GM19463 (cell line): ENCODE data around the gene COL5A2.

ENCODE experiments used
- ATAC-seq: cut with Tn5 transposase; IDR thresholded peaks from one replicate; pipeline ENCODE4 v1.9.1; 2021; ENCODE audit warnings: mild to moderate bottlenecking, moderate library complexity; ENCODE audit not compliant: unreplicated experiment

Gene COL5A2

GRCh38 chr2:189147989-189148388, 31.6 kb downstream of the COL5A2 start:
- no peak for ATAC-seq

- ATAC-seq, result no peak
Measured at GRCh38 chr2:189147361-189147760, 32.2 kb downstream of the COL5A2 start.

GRCh38 chr2:189146553-189146952, 33.0 kb downstream of the COL5A2 start:
- no peak for ATAC-seq

DNA sequence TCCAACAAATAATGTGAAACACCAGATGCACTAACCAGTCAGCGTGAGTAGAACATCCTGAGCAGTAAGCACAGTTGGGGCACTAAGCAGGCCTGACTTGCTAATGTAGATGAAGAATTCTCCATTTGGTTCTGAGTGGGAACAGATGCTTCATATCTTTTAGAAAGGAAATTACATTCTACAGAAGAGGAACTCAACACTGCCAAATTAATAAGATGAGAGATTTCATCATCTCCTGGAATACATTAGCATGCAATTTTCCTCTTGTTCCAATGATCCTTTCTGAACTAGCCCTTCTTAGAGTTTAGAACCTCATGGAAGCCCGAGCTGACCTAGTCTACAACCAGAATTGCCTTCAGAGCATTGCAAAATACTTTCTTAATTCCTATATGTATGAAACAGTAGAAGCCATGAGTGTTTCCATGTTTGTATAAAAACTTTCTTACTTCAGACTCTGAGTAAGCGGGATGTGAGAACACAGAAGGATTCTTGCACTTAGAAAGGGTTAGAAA, 34.8 kb downstream of the COL5A2 start:
- no peak for ATAC-seq

DNA sequence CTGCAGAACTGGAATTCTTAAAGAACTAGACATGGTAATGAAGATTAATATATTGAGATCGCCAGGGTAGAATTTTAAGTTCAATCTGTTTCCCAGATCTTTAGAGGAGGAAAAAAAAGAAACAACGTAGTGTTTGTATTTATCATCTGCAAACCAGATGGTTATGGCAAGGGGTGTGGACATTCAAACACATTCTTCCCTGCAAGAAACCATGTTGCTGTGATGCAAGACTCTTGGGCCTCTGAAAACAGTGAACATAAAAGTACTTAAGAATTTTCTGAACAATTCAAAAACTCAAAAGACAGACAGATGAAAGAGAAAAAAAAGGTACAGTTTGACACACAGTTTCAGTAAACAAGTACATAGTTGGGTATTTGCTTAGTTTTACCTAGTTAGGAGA, 35.6 kb downstream of the COL5A2 start:
- ATAC-seq, result no peak

- peak; percentile 98 for ATAC-seq
Measured at GRCh38 chr2:189142893-189143759, 36.4 kb downstream of the COL5A2 start.

- no peak for ATAC-seq
Measured at GRCh38 chr2:189138800-189139199, 40.8 kb downstream of the COL5A2 start.

DNA sequence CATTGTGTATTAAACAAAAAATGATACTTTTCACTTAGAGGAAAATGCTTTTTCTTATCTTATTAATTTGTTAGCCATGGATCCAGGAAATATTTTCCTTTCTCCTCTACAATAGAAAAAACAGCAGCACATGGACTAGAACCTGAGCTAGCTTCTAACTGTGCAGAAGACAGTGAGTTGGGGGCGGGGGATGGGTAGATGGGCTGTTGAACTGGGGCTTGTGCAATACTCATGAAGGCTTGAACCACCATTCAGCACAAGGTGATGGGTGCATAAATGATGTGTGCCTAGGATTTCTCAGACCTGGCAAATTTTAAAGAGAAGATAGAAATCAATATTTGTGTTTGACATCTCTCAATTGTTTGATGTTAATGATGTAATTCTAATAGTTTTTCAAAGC, 42.0 kb downstream of the COL5A2 start:
- ATAC-seq, result no peak

- ATAC-seq, result no peak
Measured at GRCh38 chr2:189134485-189134884, 45.1 kb downstream of the COL5A2 start.

DNA sequence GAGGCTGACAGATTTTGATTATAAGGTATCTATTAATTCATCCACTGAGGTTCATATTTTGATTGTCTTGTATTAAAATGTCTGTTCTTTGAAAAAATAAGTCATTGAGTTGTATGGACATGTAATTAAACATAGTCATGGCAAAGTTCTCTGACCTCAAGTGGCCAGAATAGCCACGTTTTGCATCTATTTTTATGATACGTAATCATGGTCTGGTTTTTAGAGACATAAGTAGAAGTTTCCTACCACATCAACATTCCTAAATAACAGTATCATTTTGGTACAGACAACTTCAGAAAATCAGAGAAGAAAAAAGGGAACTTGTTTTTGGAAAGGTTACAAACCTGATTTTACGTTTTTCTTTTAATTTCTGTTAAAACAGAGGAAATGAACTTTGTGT, 47.6 kb downstream of the COL5A2 start:
- ATAC-seq, result no peak

GRCh38 chr2:189129971-189130370, 49.6 kb downstream of the COL5A2 start:
- ATAC-seq, result no peak

- no peak for ATAC-seq
Measured at GRCh38 chr2:189128970-189129369, 50.6 kb downstream of the COL5A2 start.

- no peak for ATAC-seq
Measured at GRCh38 chr2:189127756-189128155, 51.8 kb downstream of the COL5A2 start.

- ATAC-seq, result no peak
Measured at GRCh38 chr2:189125195-189125594, 54.4 kb downstream of the COL5A2 start.

DNA sequence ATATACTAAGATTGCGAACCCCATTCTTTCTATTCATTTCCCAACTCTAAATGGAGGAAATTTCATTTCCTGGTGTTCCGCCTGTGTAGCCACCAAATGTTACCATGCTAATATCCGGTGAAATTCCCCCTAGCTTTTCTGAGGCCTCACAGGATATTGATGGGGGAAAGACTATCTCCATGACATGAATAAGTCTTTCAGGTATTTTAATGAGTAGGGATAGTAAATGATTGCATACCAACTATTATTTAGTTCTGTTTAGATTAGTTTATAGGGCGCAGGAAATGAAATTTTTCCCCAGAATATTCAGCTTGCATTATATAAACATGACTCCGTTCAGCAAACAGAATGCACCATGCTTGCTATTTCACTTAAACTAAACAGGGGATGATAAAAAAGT, 55.4 kb downstream of the COL5A2 start:
- ATAC-seq, result no peak

GRCh38 chr2:189118386-189118785, 61.2 kb downstream of the COL5A2 start:
- no peak for ATAC-seq

DNA sequence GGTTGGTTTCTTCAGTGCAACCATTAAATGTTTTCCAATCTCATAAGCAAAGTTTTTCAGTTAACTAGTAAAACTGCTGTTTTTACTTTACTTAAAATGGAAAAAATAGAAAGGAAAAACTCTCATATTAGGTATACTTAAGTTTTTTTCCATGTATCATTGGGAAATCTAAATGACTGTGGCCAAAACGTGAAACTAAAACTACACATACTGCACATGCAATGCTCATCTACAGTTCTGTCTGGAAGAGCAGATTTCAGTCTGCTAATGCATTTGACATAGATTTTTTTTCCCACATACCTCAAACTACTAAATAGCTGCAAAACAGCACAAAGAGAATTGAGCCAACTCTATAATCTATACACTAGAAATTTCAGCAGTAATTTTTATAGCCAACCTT, 62.6 kb downstream of the COL5A2 start:
- no peak for ATAC-seq

DNA sequence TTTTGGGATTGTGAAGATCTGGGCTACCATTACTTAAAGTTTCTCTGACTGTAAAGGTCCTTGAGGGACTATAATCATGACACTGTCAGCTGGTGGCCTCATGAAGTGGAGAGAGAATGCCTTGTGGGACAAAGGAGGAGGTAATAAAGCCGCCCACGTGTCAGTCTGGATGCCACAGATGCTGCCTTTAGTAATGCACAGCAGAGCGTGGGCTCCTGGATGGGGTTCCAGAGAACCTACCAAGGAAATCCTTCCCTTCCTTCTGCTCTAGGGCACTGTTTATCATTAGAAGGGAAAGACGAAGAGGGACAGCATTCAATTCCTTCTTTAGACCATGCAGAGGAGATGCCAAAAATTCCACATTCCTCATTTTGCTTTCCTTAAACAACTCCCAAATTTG, 63.5 kb downstream of the COL5A2 start:
- ATAC-seq, result no peak

DNA sequence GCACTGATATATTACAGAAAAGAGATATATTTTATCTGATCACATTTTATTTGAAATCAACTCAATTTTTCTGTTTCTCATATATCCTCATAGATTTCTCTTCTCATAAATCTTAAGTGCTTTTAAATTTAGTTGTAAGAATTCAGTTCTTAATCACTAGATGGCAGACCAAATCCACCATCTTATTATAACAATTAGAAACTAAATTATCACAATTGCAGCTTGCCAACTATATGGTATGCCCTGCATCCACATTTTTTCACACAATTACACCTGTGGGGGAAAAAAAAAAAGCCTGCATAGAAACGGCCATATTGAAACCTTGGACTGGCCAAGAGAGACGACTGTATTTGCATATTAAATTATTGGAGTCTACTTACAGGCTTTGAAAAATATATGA, 64.4 kb downstream of the COL5A2 start:
- ATAC-seq, result no peak

DNA sequence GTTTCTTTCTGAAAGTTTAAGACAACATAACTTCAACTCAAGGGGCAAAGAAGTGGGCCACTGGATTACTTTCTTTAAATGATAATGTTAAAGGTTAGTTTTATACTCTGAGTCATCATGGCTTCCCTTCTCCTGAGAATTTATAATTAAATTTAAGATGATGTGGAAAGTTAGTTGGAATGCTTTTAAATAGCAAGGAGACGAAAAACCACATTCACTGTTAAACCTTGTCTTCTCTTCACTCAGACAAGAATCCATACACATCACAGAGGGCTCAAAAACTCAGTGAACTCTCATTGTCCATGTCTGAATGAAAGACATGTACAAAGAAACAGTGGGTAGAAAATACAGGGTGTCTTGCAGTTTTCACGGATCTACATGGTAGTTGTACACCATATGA, 65.6 kb downstream of the COL5A2 start:
- ATAC-seq, result no peak

DNA sequence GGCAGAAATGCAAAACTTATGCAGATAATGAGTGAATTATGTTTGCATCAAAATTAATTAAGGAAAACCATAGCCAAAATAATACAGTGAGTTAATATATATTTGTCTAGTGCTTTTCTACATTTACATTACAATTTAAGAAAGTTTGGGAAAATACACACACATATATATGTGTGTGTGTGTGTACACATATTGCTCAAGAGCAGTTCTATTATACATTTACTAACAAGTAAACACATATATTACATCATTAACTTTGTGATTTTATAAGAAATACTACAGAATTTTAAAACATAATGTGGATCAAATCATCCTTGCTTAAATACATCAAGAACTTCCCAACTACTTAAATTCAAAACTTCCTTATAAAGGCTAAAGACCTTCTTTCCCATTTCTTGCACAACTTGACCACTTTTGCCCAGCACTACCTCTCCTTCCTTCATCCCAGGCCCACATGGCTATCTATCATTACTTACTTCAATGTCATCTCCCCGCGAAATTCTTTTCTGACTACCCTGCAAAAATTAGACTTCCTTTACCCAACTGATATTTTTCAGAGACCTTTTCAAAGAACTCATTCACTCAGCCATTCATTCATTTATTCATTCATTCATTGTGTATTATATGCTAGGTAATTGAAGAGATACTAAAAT, 68.4 kb downstream of the COL5A2 start:
- ATAC-seq, result no peak

DNA sequence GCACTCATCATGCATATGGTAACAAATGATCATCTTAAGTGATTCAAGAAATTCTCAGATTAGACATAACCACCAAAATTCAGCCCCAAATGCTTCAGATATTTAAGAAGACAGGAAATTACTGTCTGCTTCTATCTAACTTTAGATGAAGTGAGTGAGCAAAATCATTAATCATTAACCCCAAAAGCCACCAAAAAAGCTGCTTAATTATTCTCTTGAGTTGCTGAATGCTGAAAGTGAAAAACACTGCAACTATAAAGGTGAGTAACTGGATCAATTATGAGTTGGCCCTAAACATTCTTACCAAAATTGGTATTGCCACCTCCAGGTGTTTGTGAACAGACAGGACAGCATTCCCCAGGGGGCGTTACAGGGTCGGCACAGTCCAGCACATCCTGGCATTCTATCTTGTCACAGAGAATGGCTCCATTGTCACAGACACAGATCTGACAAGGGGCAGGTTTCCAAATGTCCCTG, 69.6 kb downstream of the COL5A2 start:
- ATAC-seq, result peak; percentile 88
